ENCODE results near the gene TESK1. TPM values are rescaled to one million over a fixed set of nuclear protein-coding genes. Genes with fewer than 3 reads are reported as not detected.

Gene TESK1
- total RNA-seq, 1 donor from 2014 or later, result 24.5 TPM

DNA sequence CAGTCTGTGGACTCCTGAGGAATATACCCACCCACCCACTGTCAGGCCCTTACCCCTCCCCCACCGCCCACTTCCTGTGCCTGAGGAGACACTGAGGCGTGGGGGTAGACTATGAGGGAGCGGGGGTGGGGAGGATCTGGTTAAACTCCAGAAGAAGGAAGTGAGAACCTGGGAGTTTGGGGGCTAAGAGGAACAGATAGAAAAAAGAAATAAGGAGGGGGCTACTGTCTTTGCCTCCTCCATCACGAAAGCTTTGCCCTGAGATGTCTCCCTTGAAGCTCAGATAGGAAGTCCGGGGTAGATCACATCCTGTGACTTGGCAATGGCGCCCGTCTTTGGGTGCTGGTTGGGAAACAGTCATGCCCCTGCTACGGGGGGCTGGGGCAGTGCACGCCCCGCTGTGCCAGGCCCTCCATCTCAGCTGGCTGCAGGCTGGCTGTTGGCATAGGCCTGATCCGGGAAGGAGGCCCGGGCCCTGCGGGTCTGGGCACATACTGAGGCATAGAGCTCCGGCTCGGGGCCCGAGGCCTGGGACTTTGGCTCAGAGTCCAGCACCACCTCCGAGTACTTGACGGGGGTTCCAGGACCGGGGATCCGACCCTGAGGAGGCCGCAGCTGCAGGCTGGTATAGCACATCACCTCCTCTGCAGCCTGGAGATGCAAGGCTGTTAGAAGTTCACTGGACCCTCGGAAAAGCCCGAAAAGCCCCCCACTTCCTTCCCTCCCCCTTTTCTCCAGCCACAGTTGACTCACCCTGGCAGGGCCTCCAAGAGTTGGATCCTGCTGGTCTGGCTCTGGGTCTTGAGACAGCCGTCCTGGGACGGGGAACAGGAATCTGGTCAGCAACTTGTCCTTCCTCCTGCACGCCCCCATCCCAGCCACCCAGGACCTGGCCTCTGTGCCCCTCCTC lies 44.6 kb downstream of the TESK1 start:
- no peak for DNase-seq (ENCODE audit: low read depth)
- TF ChIP-seq, protein P1, sequence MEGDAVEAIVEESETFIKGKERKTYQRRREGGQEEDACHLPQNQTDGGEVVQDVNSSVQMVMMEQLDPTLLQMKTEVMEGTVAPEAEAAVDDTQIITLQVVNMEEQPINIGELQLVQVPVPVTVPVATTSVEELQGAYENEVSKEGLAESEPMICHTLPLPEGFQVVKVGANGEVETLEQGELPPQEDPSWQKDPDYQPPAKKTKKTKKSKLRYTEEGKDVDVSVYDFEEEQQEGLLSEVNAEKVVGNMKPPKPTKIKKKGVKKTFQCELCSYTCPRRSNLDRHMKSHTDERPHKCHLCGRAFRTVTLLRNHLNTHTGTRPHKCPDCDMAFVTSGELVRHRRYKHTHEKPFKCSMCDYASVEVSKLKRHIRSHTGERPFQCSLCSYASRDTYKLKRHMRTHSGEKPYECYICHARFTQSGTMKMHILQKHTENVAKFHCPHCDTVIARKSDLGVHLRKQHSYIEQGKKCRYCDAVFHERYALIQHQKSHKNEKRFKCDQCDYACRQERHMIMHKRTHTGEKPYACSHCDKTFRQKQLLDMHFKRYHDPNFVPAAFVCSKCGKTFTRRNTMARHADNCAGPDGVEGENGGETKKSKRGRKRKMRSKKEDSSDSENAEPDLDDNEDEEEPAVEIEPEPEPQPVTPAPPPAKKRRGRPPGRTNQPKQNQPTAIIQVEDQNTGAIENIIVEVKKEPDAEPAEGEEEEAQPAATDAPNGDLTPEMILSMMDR (IDR thresholded peaks at IDR 0.05; ENCODE audit: insufficient read depth, low read length, poor library complexity, severe bottlenecking), result no peak

GRCh38 chr9:35650341-35651158 lies 45.5 kb downstream of the TESK1 start, which contains the start of gene SIT1:
Gene SIT1 (minus strand): TSS chr9:35650931. CDS start chr9:35650853, 78 bp downstream.
- TF ChIP-seq, protein P1 (IDR thresholded peaks at IDR 0.05; ENCODE audit: insufficient read depth, low read length, poor library complexity, severe bottlenecking), result no peak
- no peak for DNase-seq (ENCODE audit: low read depth)
- Histone ChIP-seq H3K27me3 (ENCODE audit: control insufficient read depth, insufficient read depth, low read length) (no peaks in the 10 kb centered on the region), H3K4me3 (ENCODE audit: low read depth, low read length) (no peak within 1 kb of the TSS), H3K36me3 (ENCODE audit: control insufficient read depth, insufficient read depth, low read length) (no peaks in the 10 kb centered on the region)

More for the DNA sequence above, 44.6 kb downstream of the TESK1 start:
- H3K27me3 ChIP-seq (ENCODE audit: control insufficient read depth, insufficient read depth, low read length), result no peaks in the 10 kb centered on the region
- no peak overlapping the region for H3K4me3 ChIP-seq (ENCODE audit: low read depth, low read length)
- H3K36me3 ChIP-seq (ENCODE audit: control insufficient read depth, insufficient read depth, low read length), result no peaks in the 10 kb centered on the region

DNA sequence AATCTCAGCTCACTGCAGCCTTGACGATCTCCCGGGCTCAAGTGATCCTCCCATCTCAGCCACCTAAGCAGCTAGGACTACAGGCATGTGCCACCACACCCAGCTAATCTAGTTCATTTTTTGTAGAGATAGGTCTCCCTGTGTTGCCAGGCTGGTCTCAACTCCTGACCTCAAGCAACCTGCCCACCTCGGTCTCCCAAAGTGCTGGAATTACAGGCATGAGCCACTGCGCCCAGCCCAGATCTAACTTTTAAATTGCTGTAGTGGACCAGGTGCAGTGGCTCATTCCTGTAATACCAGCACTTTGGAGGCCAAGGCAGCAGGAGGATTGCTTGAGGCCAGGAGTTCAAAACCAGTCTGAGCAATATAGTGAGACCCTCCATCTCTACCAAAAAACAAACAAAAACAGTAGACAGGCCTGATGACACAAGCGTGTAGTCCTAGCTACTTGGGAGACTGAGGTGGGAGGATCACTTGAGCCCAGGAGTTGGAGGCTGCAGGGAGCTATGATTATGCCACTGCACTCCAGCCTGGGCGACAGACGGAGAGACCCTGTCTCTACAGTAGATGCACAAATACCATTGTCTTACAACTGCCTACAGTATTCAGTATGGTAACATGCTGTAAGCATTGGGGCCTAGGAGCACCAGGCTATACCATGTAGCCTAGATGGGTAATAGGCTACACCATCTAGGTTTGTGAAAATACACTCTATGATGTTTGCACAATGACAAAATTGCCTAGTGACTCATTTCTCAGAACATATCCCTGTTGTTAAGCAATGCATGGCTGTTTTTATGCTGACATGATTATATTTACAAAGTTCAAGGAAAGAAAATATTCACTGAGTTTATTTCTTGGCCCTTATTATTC lies 47.1 kb downstream of the TESK1 start:
- no peak for DNase-seq (ENCODE audit: low read depth)
- no peak overlapping the region for H3K4me3 ChIP-seq (ENCODE audit: low read depth, low read length)
- H3K36me3 ChIP-seq (ENCODE audit: control insufficient read depth, insufficient read depth, low read length), result no peaks in the 10 kb centered on the region
- TF ChIP-seq, protein P1 (IDR thresholded peaks at IDR 0.05; ENCODE audit: insufficient read depth, low read length, poor library complexity, severe bottlenecking), result no peak
- no peaks in the 10 kb centered on the region for H3K27me3 ChIP-seq (ENCODE audit: control insufficient read depth, insufficient read depth, low read length)

GRCh38 chr9:35652829-35653209 lies 47.8 kb downstream of the TESK1 start:
- Histone ChIP-seq H3K4me3 (ENCODE audit: low read depth, low read length) (no peak overlapping the region), H3K27me3 (ENCODE audit: control insufficient read depth, insufficient read depth, low read length) (no peaks in the 10 kb centered on the region), H3K36me3 (ENCODE audit: control insufficient read depth, insufficient read depth, low read length) (no peaks in the 10 kb centered on the region)
- TF ChIP-seq, protein P1 (IDR thresholded peaks at IDR 0.05; ENCODE audit: insufficient read depth, low read length, poor library complexity, severe bottlenecking), result no peak
- no peak for DNase-seq (ENCODE audit: low read depth)

- Histone ChIP-seq H3K36me3 (ENCODE audit: control insufficient read depth, insufficient read depth, low read length) (no peaks in the 10 kb centered on the region), H3K27me3 (ENCODE audit: control insufficient read depth, insufficient read depth, low read length) (no peaks in the 10 kb centered on the region), H3K4me3 (ENCODE audit: low read depth, low read length) (no peak overlapping the region)
- DNase-seq (ENCODE audit: low read depth), result no peak
- TF ChIP-seq, protein P1 (IDR thresholded peaks at IDR 0.05; ENCODE audit: insufficient read depth, low read length, poor library complexity, severe bottlenecking), result no peak
Observed at GRCh38 chr9:35653611-35654010, 48.5 kb downstream of the TESK1 start.

All from kidney epithelial cell (primary cell).